HL-60 (cell line): ENCODE data around the gene HSDL2.

Source experiments
- CTCF ChIP-seq: IDR thresholded peaks from one replicate; pipeline ENCODE4 v1.5.1; 2011; ENCODE audit warnings: low read length, control low read depth, inconsistent platforms; ENCODE audit not compliant: insufficient read depth
- GABPA ChIP-seq: IDR thresholded peaks from 2 replicates; pipeline ENCODE4 v1.6.1; 2012; ENCODE audit warnings: low read depth
- POLR2AphosphoS5 ChIP-seq: IDR thresholded peaks from 2 replicates; pipeline ENCODE4 v1.6.1; 2012; ENCODE audit warnings: low read depth
- REST ChIP-seq: IDR thresholded peaks from 2 replicates; pipeline ENCODE4 v1.6.1; 2012; ENCODE audit warnings: low read depth; ENCODE audit not compliant: insufficient replicate concordance

GRCh38 chr9:112445196-112445595 is 65.3 kb downstream of the HSDL2 start:
- TF ChIP-seq CTCF (no peak), GABPA (no peak), REST (no peak), POLR2AphosphoS5 (no peak)
